ENCODE results near the gene GRM8.
"Not testable (repeated sequence)": the region's sequence is repeated elsewhere in the genome, so short reads cannot be mapped to it uniquely, and the experiment has no call there.

The GRM8 gene

DNA sequence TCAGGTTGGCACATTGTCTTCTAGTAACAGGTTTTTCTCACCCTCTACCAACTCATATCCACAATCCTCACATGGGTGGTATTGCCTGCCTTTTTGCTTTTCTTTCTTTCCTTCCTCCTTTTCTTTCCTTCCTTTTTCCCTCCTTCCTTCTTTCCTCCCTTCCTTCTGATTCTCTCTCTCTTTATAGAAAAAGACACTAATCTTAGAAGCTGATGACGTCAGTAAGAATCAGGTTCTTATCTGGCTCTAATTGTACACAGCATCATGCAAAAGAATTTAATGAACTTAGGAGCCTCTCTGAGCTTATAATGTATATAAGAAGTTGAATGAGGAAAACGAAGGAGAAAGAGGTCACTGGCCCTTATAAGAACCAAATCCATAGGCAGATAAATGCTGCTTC lies 328.3 kb downstream of the GRM8 start:
- in situ Hi-C loops (cut with MboI; ENCODE audit: low sequenced_read_pairs, unreplicated experiment) = no loop called here
- no peak for DNase-seq (ENCODE audit: low spot score)
- TF ChIP-seq, protein P1, sequence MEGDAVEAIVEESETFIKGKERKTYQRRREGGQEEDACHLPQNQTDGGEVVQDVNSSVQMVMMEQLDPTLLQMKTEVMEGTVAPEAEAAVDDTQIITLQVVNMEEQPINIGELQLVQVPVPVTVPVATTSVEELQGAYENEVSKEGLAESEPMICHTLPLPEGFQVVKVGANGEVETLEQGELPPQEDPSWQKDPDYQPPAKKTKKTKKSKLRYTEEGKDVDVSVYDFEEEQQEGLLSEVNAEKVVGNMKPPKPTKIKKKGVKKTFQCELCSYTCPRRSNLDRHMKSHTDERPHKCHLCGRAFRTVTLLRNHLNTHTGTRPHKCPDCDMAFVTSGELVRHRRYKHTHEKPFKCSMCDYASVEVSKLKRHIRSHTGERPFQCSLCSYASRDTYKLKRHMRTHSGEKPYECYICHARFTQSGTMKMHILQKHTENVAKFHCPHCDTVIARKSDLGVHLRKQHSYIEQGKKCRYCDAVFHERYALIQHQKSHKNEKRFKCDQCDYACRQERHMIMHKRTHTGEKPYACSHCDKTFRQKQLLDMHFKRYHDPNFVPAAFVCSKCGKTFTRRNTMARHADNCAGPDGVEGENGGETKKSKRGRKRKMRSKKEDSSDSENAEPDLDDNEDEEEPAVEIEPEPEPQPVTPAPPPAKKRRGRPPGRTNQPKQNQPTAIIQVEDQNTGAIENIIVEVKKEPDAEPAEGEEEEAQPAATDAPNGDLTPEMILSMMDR (IDR thresholded peaks at IDR 0.05; ENCODE audit: borderline replicate concordance, control extremely low read depth, extremely low read depth, insufficient read depth, missing control alignments) = no peak

DNA sequence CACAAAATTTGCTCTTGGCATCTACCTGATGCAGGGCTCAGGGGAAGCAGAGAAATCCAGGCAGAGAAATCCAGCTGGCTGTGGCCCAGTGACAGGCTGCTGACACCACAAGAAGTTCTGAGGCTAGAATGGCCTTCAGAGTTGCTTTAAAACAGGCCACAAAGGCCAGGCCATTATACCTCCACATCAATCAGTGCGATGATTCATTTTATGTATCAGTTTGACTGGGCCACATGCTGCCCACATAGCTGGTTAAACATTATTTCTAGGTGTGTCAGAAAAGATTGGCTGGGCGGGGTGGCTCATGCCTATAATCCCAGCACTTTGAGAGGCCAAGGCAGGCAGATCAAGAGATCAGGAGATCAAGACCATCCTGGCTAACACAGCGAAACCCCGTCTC lies 341.1 kb downstream of the GRM8 start:
- in situ Hi-C loops (cut with MboI; ENCODE audit: low sequenced_read_pairs, unreplicated experiment) = not testable (repeated sequence)

DNA sequence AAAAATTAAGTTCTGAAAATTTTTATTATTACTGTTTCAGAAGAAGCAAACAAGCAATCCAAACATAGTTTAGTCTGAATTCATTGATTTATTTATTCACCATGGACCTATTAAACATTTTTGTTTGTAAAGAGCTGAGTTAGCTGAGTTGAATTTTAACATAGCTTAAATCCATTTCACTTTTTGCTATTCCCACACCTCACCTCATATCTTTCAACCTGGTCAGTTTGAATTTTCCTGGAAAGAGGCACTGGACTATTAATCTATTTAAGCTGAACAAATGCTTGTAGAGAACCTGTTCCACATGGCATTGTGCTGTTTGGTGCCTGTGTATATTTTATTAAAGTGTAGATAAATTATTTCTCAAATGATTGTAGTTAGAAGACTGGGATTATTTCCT lies 344.2 kb downstream of the GRM8 start:
- DNase-seq (ENCODE audit: low spot score); in situ Hi-C loops (cut with MboI; ENCODE audit: low sequenced_read_pairs, unreplicated experiment): not testable (repeated sequence)

More for the DNA sequence above, 341.1 kb downstream of the GRM8 start:
- not testable (repeated sequence) for DNase-seq (ENCODE audit: low spot score)

DNA sequence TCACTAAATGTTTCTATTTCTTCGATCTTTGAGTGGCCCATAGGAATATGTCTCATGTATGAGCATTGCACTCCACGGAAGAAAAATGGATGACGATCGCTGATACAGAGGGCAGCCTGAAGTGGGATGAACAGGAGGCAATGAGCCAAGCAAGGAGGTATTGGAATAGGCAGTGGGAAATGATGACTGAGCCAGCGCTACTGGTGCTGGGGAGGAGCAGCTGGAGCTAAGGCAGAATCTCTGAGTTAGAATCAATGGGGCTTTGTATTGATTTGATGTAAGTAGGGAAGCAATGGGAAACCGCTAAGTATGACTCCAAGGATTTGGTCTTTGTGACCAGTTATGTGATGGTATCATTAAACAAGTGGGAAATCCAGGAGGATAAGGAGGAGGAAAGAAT lies 345.1 kb downstream of the GRM8 start:
- in situ Hi-C loops (cut with MboI; ENCODE audit: low sequenced_read_pairs, unreplicated experiment); DNase-seq (ENCODE audit: low spot score): not testable (repeated sequence)

DNA sequence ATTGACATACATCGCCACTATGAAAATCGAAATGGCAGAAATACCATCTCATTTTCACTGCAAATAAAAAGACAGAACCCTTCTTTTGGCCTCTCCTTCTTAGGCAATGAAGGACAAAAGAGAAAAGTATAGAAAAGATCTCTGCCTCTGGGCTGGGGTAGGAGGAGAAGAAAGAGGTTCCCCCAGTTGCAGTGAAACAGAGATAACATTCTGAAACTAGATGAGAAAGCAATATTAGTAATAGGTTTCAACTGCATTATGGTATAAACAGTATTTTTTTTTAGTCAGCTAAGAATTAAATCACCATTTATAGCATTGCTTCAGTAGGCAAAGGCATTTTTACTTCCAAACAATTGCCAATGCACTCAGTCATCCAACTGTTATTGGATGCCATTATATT lies 347.5 kb downstream of the GRM8 start:
- in situ Hi-C loops (cut with MboI; ENCODE audit: low sequenced_read_pairs, unreplicated experiment); DNase-seq (ENCODE audit: low spot score): not testable (repeated sequence)

DNA sequence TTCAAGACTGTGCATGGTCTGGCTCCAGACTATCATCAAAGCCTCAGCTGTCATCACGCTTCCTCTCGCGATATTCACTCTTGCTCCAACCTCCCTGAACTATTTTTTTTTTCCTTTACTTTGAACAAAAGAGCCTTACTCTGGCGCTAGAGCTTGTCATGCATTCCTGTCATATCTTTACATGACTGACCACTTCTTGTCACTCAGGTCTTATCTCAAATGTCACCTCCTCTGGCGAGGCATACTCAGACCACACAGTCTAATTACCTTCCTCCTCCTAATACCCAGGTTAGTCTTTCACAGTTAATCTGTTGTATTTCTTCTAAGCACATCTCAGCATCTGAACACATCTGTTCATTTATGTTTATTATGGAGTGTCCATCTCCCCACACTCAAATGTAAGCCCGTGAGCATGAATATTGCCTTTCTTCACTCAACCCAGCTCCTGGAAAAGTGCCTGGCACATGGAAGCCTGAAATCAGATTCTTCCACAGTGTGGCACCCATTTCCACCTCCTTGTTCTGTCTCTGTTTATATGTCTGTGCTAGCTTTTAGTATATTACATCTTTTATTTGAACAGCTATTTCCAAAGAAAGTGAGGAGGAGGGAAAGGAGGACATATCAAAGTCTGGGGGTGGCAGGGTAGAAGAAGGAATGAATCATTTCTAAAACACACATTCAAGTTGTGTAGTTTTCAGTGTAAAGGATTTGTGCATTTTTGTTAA lies 351.5 kb downstream of the GRM8 start:
- DNase-seq (ENCODE audit: low spot score) = not testable (repeated sequence)

DNA sequence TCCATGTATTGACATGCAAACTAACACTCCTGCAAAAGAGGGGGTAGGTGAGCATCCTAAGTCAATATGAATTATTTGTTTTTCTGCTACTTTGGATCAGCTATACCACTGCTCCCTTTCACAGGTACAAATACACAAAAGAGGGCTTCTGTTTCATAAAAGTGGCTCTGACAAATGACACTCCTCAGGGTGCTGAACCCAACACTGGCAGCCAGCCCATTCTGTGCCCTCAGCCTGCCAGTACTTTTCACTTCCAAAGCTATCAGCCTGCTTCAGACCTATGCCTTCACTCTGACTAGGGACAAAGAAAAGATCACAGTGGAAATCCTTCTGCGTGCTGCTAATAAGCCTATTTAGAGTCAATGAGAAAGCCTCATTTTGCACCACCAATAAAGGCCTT lies 364.8 kb downstream of the GRM8 start:
- DNase-seq (ENCODE audit: low spot score); in situ Hi-C loops (cut with MboI; ENCODE audit: low sequenced_read_pairs, unreplicated experiment): not testable (repeated sequence)

More for the DNA sequence above, 351.5 kb downstream of the GRM8 start:
- in situ Hi-C loops (cut with MboI; ENCODE audit: low sequenced_read_pairs, unreplicated experiment) = not testable (repeated sequence)

DNA sequence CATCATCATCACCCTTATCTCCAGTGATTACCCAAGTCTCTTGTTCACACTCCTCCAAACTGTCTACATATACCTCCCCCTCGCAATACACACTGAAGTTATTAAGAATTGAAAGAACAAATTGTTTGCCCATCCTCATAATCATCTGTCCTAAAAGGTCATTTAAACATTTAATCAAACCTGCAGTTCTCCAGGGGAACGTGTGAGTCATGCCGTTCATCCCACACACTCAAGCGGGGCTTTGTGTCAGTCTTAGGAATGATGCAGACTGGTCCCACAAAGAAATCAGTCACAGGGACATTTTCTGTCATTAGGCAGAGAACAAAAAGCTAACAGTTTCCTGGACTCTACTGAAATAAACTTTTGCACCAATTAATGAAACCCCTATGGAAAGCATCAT lies 365.2 kb downstream of the GRM8 start:
- DNase-seq (ENCODE audit: low spot score); in situ Hi-C loops (cut with MboI; ENCODE audit: low sequenced_read_pairs, unreplicated experiment): not testable (repeated sequence)

DNA sequence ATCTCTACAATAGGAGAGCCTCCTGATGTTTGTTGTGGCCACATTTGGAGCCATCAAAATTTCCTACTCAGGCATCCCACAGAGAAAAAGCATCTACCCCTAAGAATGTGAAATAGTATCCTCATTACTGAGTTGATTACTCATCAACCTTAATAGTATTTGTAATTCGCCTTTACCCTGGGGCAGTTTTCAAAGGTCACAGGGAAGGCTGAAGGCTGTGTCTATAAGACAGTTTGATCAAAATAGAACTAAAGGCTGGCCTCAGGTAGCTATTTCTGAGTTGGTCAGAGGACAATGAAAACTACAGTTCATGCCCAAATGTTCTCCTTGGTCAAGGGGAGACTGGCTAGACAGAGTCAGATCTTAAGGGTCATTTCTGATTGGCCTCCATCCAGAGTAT lies 370.0 kb downstream of the GRM8 start:
- DNase-seq (ENCODE audit: low spot score); in situ Hi-C loops (cut with MboI; ENCODE audit: low sequenced_read_pairs, unreplicated experiment): not testable (repeated sequence)

DNA sequence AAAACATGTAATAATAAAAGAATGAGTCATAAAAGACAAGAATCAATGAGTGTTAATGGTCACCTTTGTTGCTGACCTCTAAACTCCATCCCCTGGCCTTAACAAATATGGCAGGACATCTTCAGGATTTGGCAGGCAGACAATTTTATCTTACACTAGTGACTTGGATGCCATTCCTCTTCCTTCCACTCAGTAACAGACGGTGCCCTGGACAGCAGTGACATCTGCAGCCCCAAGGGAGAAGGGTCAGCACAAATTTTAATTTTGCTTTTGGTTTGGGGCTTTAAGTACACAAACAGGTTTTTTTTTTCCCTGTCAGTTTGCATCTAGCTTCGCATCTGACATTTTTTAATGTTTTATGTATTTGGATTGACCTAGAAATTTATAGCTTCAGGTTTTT lies 370.8 kb downstream of the GRM8 start:
- DNase-seq (ENCODE audit: low spot score); in situ Hi-C loops (cut with MboI; ENCODE audit: low sequenced_read_pairs, unreplicated experiment): not testable (repeated sequence)

DNA sequence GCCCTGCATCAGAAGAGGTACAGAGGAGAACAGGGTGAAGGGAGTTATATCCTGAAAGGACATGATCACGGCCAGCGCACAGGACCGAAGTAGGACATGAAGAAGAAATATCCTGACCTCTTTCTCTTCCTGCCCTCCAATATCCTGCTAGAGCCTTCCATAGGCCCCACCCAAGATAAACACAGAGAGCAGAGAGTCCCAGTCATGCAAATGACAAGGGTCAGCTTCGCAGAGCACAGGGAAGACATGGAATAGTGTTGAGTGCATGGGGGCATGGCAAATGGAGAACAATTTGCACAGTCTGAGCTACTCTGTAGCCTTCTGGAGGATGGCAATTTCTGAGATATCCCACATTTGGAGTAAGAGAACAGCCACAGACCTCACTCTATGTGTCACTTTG lies 371.4 kb downstream of the GRM8 start:
- TF ChIP-seq, protein P1 (IDR thresholded peaks at IDR 0.05; ENCODE audit: borderline replicate concordance, control extremely low read depth, extremely low read depth, insufficient read depth, missing control alignments) = no peak
- in situ Hi-C loops (cut with MboI; ENCODE audit: low sequenced_read_pairs, unreplicated experiment) = no loop called here
- DNase-seq (ENCODE audit: low spot score) = no peak

DNA sequence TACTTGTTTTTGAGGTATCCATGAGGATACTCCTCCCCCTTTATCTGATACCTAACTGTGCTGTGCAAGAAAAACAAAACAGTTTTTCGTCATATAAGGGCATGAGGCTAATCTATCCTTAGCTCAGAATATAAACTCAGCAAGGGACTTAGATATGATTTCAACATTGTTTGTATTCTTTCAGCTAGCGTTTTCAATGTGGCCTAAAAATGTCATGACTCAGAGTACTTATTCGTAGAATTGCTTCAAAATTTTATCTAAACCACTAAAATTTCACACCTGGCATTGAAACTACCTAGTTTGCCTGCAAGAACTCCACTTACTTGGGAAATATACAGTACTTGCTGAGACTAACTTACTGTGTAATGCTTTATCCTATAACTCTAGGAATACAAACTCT lies 376.2 kb downstream of the GRM8 start:
- DNase-seq (ENCODE audit: low spot score); in situ Hi-C loops (cut with MboI; ENCODE audit: low sequenced_read_pairs, unreplicated experiment): not testable (repeated sequence)

Data from GM13976 (cell line).